Mucosa of stomach (tissue), 1 donor: ENCODE data around the gene MS4A15.

Experiments used
- H3K27me3 ChIP-seq: one replicate; pipeline ENCODE4 v1.7.0; 2013; ENCODE audit warnings: mild to moderate bottlenecking, low read length; ENCODE audit not compliant: control insufficient read depth, insufficient read depth
- H3K36me3 ChIP-seq: one replicate; pipeline ENCODE4 v1.7.0; 2013; ENCODE audit warnings: low read length; ENCODE audit not compliant: control insufficient read depth, insufficient read depth
- H3K4me1 ChIP-seq: one replicate; pipeline ENCODE4 v1.7.0; 2013; ENCODE audit warnings: mild to moderate bottlenecking, low read length; ENCODE audit not compliant: control insufficient read depth, insufficient read depth
- H3K4me3 ChIP-seq: one replicate; pipeline ENCODE4 v1.7.0; 2013; ENCODE audit warnings: low read length
- H3K9ac ChIP-seq: one replicate; pipeline ENCODE4 v1.7.0; 2013; ENCODE audit warnings: mild to moderate bottlenecking, low read length, moderate library complexity
- H3K9me3 ChIP-seq: one replicate; pipeline ENCODE4 v1.7.0; 2013; ENCODE audit warnings: mild to moderate bottlenecking, low read length, moderate library complexity; ENCODE audit not compliant: control insufficient read depth
- donor health status: Pancreatic carcinoma.

MS4A15 gene

DNA sequence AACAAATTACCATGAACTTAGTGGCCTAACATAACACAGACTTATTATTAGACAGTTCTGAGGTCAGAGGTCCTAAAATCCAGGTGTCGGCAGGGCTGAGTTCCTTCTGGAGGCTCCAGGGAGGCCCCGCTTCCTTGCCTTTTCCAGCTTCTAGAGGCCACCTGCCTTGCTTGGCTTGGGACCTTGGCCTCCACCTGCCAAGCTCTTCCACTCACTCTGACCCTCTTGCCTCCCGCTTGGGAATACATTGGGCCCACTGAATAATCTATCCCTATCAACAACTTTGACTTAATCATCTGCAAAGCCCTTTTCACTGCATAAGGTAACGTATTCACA, 25.3 kb downstream of the MS4A15 start:
- no peaks in the 10 kb centered on the region for H3K9me3 ChIP-seq
- H3K9ac ChIP-seq: no peak overlapping the region
- no peaks in the 10 kb centered on the region for H3K36me3 ChIP-seq
- no peaks in the 10 kb centered on the region for H3K27me3 ChIP-seq
- H3K4me1 ChIP-seq: no peaks in the 10 kb centered on the region
- no peak overlapping the region for H3K4me3 ChIP-seq

DNA sequence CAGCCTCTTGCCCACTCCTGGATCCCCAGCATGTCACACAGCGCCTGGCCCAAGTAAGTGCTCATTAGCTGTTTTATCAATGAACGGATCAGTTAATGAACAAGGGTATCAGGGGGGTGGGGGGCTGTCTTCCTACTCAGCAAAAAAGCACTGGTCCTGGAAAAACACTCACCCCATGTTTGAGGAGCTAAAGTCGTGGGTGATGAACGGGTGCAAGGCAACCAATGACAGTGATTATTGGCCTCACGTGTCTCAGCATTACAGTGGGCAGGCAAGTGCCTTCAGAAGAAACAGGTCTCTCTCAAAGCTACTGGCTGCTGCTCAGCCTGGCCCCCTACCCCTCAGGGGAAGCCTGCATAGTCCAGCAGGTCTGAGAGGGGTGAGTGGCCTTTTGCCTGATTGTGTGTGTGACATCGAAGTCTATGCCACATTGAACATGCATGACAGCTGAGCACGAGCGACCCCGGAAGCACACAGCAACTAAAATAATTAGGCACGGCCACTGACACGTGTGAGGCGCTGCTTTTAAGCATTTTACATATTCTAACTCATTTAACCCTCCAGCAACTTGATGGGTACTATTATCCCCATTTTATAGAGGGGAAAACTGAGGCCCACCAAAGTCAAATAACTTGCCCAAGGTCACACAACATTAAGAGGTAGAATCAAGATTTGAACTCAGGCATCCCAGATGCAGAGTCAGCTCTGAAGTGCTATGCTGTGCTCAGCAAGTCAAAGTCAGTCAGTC, 25.9 kb downstream of the MS4A15 start:
- no peaks in the 10 kb centered on the region for H3K36me3 ChIP-seq
- no peak overlapping the region for H3K9ac ChIP-seq
- no peaks in the 10 kb centered on the region for H3K4me1 ChIP-seq
- H3K4me3 ChIP-seq: no peak overlapping the region
- H3K27me3 ChIP-seq: no peaks in the 10 kb centered on the region
- no peaks in the 10 kb centered on the region for H3K9me3 ChIP-seq

- H3K9me3 ChIP-seq: no peaks in the 10 kb centered on the region
- H3K27me3 ChIP-seq: no peaks in the 10 kb centered on the region
- no peaks in the 10 kb centered on the region for H3K4me1 ChIP-seq
- no peak overlapping the region for H3K4me3 ChIP-seq
- no peaks in the 10 kb centered on the region for H3K36me3 ChIP-seq
- H3K9ac ChIP-seq: no peak overlapping the region
Observed at GRCh38 chr11:60783141-60783484, 26.4 kb downstream of the MS4A15 start.

- Histone ChIP-seq H3K4me1 (no peaks in the 10 kb centered on the region), H3K27me3 (no peaks in the 10 kb centered on the region), H3K4me3 (no peak overlapping the region)
Observed at GRCh38 chr11:60783911-60784310, 27.2 kb downstream of the MS4A15 start.

GRCh38 chr11:60785136-60785535, 28.5 kb downstream of the MS4A15 start, which contains the start of gene MS4A10:
Gene MS4A10, plus strand, starts transcription at chr11:60785333. Its CDS starts 5,003 bp downstream, at chr11:60790336.
- no peaks in the 10 kb centered on the region for H3K27me3 ChIP-seq
- no peaks in the 10 kb centered on the region for H3K4me1 ChIP-seq
- no peak within 1 kb of the TSS for H3K9ac ChIP-seq
- H3K4me3 ChIP-seq: no peak within 1 kb of the TSS
- H3K36me3 ChIP-seq: no peaks in the 10 kb centered on the region
- no peaks in the 10 kb centered on the region for H3K9me3 ChIP-seq

More at GRCh38 chr11:60783911-60784310, 27.2 kb downstream of the MS4A15 start:
- no peaks in the 10 kb centered on the region for H3K36me3 ChIP-seq
- H3K9me3 ChIP-seq: no peaks in the 10 kb centered on the region
- H3K9ac ChIP-seq: no peak overlapping the region

GRCh38 chr11:60785806-60786361, 29.2 kb downstream of the MS4A15 start:
- no peaks in the 10 kb centered on the region for H3K36me3 ChIP-seq
- H3K4me1 ChIP-seq: no peaks in the 10 kb centered on the region
- no peaks in the 10 kb centered on the region for H3K9me3 ChIP-seq
- no peak overlapping the region for H3K4me3 ChIP-seq
- no peak overlapping the region for H3K9ac ChIP-seq
- H3K27me3 ChIP-seq: no peaks in the 10 kb centered on the region

- H3K27me3 ChIP-seq: no peaks in the 10 kb centered on the region
- no peak overlapping the region for H3K4me3 ChIP-seq
- H3K9ac ChIP-seq: no peak overlapping the region
- no peaks in the 10 kb centered on the region for H3K4me1 ChIP-seq
- H3K36me3 ChIP-seq: no peaks in the 10 kb centered on the region
- H3K9me3 ChIP-seq: no peaks in the 10 kb centered on the region
Observed at GRCh38 chr11:60786811-60787567, 30.3 kb downstream of the MS4A15 start.

GRCh38 chr11:60788401-60789125, 31.9 kb downstream of the MS4A15 start:
- no peaks in the 10 kb centered on the region for H3K27me3 ChIP-seq
- H3K4me3 ChIP-seq: no peak overlapping the region
- H3K9me3 ChIP-seq: no peaks in the 10 kb centered on the region
- no peak overlapping the region for H3K9ac ChIP-seq
- H3K4me1 ChIP-seq: no peaks in the 10 kb centered on the region
- no peaks in the 10 kb centered on the region for H3K36me3 ChIP-seq

- H3K4me1 ChIP-seq: no peaks in the 10 kb centered on the region
- H3K27me3 ChIP-seq: no peaks in the 10 kb centered on the region
- H3K36me3 ChIP-seq: no peaks in the 10 kb centered on the region
- H3K9ac ChIP-seq: no peak overlapping the region
- H3K4me3 ChIP-seq: no peak overlapping the region
- H3K9me3 ChIP-seq: no peaks in the 10 kb centered on the region
Observed at GRCh38 chr11:60790726-60791125, 34.1 kb downstream of the MS4A15 start.

DNA sequence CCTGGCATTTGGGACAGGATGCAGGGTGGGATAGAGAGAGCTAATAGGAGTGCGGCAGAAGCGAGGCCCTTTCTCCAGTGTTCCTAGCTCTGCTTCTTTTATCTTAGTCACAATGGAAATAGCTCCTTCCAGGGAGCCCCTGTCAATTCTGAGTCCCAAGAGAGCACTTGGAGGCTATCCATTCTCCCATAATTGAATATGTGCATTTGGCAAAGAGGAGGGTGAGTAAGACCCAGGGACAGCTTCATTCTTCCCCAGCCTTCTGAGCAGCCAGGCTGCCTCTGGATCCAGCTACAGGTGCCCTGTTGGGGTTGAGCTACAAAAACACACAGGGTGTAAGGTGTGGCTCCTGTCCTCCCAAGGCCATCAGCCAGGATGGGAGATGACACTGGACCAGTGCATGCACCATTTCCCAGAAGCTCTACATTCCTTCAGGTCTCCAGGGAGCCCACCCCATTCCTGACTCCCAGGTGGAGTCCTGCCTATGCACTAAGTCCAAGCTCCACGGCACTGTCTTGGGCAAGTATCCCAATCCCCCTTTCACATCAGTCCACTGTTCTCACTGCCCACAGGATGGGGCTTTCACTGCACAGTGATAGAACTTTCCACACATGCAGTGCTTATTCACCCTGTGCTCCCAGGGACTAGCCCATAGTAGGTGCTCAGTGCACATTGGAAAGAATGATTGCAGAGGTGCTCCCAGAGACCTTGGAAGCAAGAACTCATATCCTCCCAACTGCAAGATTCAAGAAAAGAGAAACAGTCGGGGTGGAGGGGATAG, 34.7 kb downstream of the MS4A15 start:
- Histone ChIP-seq H3K4me3 (no peak overlapping the region), H3K4me1 (no peaks in the 10 kb centered on the region)

GRCh38 chr11:60792521-60792920, 35.9 kb downstream of the MS4A15 start:
- H3K4me3 ChIP-seq: no peak overlapping the region
- H3K27me3 ChIP-seq: peaks cover 3% of the 10 kb centered on the region
- no peaks in the 10 kb centered on the region for H3K9me3 ChIP-seq
- no peaks in the 10 kb centered on the region for H3K36me3 ChIP-seq
- no peak overlapping the region for H3K9ac ChIP-seq
- H3K4me1 ChIP-seq: no peaks in the 10 kb centered on the region

More for the DNA sequence above, 34.7 kb downstream of the MS4A15 start:
- Histone ChIP-seq H3K27me3 (no peaks in the 10 kb centered on the region), H3K36me3 (no peaks in the 10 kb centered on the region), H3K9me3 (no peaks in the 10 kb centered on the region), H3K9ac (no peak overlapping the region)
